NCI-H187 treated with DMSO at 0.1 percent for 48 hours (cell line): ENCODE measurements around the gene DNAI1.

Experiments used
- DNase-seq: peaks from one replicate; lab custom pipeline; 2025; lab: John Stamatoyannopoulos, UW

DNAI1 gene

GRCh38 chr9:34558919-34559623, 100.5 kb downstream of the DNAI1 start:
- no peak for DNase-seq

GRCh38 chr9:34559624-34560455, 101.2 kb downstream of the DNAI1 start:
- DNase-seq = no peak

- no peak for DNase-seq
These were observed 102.1 kb downstream of the DNAI1 start for GRCh38 chr9:34560599-34561214.

GRCh38 chr9:34562135-34562745, 103.6 kb downstream of the DNAI1 start:
- no peak for DNase-seq

GRCh38 chr9:34563262-34563661, 104.7 kb downstream of the DNAI1 start:
- no peak for DNase-seq

- DNase-seq = no peak
These were observed 106.0 kb downstream of the DNAI1 start for GRCh38 chr9:34564617-34565016.

- DNase-seq = no peak
These were observed 107.3 kb downstream of the DNAI1 start for GRCh38 chr9:34565856-34566255.

- no peak for DNase-seq
These were observed 107.7 kb downstream of the DNAI1 start for GRCh38 chr9:34566322-34566721.

- no peak for DNase-seq
These were observed 108.4 kb downstream of the DNAI1 start for GRCh38 chr9:34566972-34567371.

GRCh38 chr9:34568133-34568532, 109.5 kb downstream of the DNAI1 start:
- DNase-seq = no peak

- DNase-seq = no peak
These were observed 110.2 kb downstream of the DNAI1 start for GRCh38 chr9:34568774-34569173.

GRCh38 chr9:34570376-34570775, 111.8 kb downstream of the DNAI1 start:
- DNase-seq = no peak
